Measurements from ENCODE around the gene NSG1. TPM values are rescaled to one million over a fixed set of nuclear protein-coding genes. Genes with fewer than 3 reads are reported as not detected.

Gene NSG1
- total RNA-seq, 1 donor from 2014 or later = 12.2 TPM

DNA sequence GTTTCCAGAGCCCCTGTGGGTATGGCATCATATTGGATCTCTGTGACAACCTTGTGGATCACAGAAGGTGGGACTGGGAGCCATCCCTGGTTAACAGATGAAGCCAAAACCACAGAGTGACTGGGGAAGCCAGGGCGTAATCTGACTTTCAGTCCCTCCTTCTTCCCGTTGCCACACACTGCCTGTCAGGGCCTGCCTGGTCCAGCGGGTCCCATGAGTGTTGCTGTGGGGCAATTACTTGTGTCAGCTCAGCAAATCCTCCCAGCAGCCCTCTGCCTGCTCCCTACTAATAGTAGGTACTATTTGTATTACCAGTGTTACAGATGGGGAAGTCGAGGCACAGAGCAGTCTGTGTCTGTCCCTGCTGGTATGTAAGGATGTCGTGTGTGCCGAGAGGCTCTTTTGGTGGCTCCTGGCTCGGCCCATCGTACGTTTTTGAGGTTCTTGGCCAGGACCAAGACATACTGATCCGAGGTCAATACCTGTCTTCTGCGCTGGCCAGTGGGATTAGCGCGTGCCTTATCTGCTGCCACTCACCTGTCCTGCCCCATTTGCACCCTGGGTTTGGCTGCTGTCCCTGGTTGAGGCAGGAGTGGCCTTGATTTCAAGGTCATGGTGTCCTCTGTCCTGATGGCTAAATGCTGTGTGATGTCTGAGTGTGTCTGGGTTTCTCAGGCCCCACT is 5.7 kb downstream of the NSG1 start:
- intact Hi-C loops (cut with micrococcal nuclease) = no loop called here
- ATAC-seq (no peak), DNase-seq (no peak)

DNA sequence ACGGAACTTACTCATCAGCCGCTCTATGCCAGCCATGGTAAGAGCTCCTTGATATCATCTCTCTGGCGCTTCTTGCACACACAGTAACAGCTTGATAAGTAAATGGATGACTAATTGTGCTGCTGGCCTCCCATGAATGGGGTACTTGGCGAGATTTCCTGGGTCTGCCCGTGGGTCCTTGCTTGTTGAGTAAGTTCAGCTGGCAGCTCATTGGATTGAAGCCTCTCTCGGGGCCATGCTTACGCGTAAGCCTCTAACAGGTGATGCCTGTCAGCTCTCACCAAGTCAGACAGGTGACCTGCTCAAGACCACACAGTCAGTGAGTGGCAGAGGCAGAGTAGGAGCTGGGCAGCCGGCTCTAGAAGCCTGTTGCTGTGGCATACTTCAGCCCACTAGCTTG is 7.7 kb downstream of the NSG1 start:
- intact Hi-C loops (cut with micrococcal nuclease) = no loop called here
- no peak for DNase-seq
- ATAC-seq = no peak

DNA sequence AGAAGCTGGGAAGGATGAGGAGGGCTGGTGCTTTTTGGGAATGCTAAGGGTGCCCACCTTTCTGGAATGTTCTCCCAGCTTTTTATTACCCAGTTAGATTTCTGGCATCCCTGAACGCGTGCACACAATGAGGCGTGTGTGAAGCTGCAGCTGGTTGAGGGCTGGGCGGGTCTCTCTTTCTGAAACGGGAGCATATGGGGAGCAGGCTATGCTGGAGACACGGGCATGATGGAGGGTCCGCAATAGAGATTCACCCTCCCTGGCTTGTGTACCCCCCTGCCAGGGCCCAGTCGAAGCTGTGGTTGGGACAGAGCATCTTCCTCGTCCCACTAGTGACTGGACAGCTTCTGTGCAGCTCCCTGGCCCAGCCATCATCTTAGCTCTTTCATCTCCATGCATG is 8.5 kb downstream of the NSG1 start:
- intact Hi-C loops (cut with micrococcal nuclease) = no loop called here
- no peak for DNase-seq
- ATAC-seq = no peak

DNA sequence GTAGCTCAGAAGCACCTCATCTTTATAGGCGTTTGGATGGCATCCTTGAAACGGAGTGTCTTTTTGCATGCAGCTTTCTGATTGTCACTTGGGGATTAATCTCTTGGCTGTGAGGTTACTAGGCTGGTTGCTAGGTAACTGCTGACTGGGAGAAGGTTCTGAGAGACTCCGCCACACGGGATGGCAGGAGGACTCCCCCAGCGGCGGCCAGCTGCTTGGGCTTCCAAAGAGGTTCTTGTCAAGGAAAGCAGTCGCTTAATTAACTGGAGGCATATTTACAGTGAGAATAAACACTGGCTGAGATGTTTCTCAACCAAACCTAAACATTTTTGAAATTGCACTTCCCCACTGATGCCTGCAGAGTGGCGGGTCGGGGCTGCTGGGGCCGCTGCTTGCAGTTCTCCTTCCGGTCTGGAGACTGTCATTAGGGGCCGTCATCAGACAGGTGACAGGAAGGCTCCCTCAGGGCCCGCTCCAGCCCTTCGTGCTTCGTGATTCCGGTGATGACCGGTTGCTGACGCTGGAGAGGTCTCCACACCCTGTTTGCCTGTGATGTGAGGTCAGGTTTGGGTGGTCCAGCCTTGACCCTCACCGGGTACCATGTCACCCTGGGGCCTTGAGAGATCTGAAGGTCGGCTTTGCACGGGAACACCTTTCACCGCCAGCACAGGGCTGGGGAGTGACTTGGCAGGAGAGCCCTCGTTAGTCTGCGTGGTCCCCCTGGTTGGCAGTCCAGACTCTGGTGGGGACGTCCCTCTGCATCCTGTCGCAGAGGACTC is 9.1 kb downstream of the NSG1 start:
- intact Hi-C loops (cut with micrococcal nuclease) = no loop called here
- no peak for DNase-seq
- peak; percentile 40 for ATAC-seq

DNA sequence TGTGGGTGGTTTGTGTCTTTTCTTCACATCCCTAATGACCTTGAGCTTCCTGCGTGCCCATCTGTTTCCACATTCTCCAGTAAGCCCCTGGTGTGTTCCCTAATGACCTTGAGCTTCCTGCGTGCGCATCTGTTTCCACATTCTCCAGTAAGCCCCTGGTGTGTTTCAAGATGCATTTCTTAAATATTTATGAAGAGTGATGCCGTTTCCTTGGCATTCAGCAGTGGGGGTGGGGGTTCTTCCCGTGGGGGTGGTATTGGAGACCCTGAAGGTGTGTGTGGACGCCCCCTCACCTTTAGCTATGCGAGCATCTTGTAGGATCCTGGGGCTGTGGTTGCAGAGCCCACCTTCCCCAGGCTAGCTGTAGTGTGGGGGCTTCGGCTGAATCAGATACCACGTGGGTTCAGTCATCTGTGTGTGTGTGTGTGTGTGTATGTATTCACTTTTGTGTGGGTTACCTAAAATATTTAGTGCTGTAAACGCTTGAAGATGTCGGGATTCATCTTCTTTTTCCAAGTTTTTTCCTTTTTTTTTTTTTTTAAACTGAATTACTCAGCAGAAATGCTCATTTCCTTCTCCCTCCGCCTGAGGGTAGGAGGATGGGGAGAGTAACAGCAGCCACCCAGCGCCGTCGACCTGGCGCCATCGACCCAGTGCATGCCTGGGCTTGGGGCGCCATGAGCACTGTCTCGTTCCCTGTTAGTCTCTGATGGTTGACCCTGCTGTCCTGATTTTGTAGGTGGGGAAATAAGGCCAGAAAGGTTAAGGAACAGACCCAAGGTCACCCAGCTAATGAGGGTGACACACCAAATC is 9.9 kb downstream of the NSG1 start:
- ATAC-seq = no peak
- no peak for DNase-seq
- intact Hi-C loops (cut with micrococcal nuclease) = no loop called here

DNA sequence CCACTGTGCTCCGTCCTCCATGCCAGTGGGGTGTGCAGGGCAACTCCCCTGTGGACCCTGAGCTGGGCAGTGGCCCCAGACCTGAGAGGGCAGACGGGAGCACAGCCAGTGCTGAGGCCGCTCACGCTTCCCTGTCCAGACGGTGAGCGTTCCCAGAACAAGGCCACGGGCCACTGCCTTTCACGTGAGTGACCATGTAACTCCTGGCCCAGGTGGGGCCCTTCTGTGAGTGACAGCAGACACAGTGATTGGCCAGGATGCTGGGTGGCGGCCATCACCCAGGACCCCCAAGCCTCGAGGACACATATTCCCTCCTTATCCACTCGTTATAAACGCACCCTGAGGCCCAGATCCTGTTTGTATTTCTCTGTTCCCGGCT is 10.5 kb downstream of the NSG1 start:
- no peak for ATAC-seq
- intact Hi-C loops (cut with micrococcal nuclease) = no loop called here
- DNase-seq = no peak

DNA sequence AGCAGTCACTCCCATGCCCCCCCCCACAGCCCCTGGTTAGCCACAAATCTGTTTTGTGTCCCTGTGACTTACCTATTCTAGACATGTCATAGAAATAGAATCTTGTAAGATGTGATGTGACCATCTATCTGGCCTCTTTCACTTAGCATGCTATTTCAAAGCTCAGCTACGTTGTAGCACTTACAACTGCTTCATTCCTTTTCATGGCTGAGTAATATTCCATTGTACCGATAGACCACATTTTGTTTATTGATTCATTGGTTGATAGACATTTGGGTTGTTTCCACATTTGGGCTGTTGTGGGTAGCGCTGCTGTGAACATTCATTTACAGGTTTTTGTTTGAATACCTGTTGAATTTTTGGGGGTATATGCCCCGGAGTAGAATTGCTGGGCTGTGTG is 11.5 kb downstream of the NSG1 start:
- DNase-seq (no peak), ATAC-seq (no peak)
- intact Hi-C loops (cut with micrococcal nuclease) = no loop called here

DNA sequence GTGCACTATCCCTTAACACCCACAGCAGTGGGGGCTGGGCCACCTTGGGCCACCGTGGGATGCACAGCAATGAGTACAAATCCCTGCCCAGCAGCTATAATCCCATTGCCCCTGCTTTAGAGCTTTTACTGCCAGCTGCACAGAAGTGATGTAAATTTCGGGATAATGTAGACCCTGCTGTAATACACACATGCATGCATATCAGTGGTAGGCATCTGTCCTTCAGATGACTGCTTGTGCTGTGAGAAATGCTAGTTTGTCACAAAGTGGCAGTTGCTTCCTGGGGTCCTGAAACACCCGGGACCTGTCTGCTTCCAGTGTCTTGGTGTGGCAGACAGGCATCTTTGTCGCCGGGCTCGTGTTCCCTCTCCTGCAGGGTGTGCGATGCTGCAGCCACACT is 14.1 kb downstream of the NSG1 start:
- intact Hi-C loops (cut with micrococcal nuclease) = no loop called here
- DNase-seq (no peak), ATAC-seq (no peak)

DNA sequence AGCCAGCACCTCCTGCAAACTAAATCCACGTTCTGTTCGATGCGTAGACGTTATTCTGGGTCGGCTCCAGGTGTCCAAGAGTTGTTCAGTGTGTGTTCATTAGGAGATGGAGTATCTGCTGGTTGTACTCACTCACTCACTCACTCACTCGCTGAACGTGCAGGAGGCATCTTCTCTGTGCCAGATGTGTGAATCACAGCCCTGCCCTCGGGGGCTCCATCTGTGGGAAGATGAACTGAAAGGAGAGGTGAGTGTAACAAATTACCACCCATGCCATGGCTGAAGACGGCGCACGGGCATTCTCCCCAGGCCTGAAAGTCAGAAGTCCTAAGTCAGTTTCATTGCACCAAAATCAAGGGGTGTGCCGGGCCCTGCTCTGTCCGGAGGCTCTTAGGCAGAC is 16.1 kb downstream of the NSG1 start:
- intact Hi-C loops (cut with micrococcal nuclease) = no loop called here
- ATAC-seq = no peak

DNA sequence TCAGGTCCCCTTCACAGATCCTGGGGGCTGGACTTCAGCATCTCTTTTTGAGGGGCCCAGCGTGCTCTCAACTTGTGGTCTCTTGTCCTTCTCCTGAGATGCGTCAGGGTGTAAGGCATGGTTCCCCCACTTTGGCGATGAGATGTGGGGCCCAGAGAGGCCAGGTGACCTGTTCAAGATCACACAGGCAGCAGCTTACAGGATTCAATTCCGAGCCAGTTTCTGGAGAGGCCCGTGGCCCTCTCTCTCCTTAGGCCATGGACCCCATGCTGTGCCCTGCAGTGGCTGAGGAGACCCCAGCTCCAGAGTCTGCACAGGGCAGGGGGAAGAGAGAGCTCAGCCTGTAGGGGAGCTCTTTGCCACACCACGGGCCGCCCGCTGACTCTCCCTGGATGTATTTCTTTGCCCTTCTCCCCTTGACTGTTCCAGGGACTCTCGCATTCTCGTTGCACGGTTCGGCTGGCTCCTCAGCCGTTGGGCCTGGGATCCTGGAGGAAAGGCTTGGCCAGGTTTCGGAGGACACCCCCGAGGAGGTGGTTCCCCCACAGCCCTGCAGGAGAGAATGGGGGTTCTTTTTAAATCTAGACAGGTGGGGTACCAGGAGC is 18.6 kb downstream of the NSG1 start:
- ATAC-seq = no peak
- intact Hi-C loops (cut with micrococcal nuclease) = no loop called here
- DNase-seq = no peak

More for the DNA sequence above, 16.1 kb downstream of the NSG1 start:
- DNase-seq = no peak

DNA sequence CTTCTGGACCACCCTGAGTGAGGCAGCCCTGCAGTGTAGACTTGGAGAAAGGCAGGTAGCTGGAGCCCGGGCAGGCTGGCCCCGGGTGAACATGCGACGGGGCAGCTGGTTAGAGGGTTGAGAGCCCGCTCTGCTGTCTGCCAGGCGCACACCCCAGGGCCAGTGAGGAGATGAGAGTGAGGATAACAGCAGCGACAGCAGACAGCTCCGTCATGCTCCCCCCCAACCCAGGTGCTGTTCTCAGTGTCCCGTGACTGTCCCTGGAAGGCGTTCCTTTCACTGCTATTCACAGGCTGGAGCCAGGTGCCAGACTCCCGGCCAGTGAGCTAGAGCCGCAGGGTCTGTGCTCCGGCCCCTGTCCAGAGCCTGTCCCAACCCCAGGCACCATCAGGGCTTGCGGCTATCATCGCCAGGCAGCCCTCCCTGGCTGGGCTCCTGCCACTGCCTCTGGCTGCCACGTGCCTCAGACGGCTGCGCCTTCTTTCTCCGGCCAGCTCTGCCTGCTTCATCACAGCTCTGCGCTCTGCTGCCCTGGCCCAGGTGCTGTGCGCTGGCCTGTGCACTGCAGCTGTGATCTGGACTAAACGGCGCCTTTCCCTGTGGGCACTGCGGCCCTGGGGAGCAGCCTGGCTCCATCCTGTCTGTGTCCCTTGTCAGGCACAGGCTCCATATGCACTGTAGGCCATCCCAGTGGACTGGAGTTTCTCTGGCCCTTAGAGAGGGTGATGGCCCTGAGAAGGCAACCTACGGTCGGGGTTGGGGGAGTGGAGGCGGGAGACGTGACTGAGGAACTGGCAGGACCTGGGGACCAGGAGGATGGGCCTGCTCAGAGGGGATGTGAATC is 19.8 kb downstream of the NSG1 start:
- no peak for ATAC-seq
- no peak for DNase-seq
- intact Hi-C loops (cut with micrococcal nuclease) = no loop called here

DNA sequence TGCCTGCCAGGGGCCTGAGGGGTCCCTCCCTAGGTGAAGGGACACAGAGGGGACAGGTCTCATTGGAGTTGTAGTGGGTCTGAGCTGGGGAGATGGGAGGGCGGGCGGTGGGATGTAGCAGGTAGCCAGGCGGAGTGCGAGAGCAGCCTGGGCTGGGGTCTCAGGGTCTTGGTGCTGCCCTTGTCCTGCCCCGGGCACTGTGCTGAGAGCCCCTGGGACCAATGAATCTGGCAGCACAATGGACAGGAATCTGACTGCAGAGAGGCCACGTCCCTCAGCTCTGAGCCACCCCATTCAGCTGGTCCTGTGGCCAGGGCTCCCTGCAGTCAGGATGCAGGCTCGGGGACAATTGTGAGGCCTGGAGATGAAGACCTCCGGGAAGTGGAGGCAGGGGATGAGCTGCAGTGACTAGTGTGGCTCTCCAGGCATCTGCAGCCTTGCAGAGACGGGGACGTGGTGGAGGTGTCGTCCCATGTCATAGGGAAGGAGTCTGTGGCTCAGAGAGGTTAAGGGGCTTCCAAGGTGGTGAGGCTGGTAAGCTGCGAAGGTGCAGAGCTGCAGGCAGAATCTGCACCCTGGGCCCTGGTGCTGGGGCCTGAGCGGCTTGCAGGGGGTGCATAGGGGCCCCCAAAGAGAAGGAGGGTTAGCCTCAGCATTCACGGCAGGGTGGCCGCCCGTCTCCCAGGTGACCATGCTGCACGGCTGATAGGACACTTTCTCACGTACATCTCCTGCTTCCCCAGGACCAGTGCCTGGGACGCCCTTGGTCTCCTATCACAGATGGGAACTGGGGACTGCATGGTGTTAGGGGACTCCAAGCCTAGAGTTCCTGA is 20.6 kb downstream of the NSG1 start:
- ATAC-seq = no peak
- intact Hi-C loops (cut with micrococcal nuclease) = no loop called here
- no peak for DNase-seq

DNA sequence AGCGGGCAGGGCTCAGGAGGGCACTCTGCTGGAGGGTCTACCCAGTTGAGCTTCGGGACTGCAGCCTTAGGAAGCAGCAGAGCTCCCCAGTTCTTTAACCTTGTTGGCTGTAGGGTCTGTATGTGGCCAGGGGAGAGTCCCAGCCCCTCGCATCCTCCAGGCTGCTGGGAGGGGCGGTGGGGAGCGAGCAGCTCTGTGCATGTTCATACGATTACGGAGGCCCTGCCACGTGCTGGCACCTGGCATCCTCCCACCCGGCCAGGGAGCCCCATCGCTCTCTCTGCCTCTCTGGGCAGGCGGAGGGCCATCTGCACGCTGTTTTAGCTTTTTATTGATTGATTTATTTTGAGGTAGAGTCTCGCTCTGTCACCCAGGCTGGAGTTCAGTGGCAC is 21.2 kb downstream of the NSG1 start:
- ATAC-seq (no peak), DNase-seq (no peak)
- intact Hi-C loops (cut with micrococcal nuclease) = no loop called here

DNA sequence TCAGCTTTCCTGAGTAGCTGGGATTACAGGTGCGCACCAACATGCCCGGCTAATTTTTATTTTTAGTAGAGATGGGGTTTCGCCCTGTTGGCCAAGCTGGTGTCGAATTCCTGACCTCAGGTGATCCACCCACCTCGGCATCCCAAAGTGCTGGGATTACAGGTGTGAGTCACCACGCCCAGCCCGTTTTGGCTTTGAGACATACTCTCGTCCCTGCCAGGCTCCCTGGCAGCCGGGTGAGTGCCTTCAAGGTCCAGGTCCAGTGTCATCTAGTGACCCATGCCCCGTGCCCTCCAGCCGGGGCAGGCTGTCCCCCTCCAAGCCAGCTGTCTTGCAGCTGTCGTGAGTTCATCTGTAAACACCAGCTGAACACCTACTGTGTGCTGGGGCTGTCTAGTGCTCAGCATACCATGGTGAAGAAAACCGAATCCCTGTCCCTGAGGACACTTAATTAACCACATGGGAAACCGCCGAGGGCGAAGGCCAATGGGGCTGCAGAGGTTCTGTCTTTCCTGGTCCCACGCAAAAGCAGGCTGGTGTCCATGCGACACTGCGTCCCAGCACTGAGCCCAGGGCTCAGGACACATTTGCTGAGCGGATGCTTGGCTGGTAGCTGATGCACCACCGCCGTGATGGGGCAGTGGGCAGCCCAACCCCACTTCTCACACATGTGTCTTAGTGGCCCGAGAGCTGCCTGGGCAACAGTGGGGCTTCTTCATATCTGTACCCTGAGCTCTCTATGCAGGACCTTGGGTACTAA is 21.9 kb downstream of the NSG1 start:
- ATAC-seq = no peak
- no peak for DNase-seq
- intact Hi-C loops (cut with micrococcal nuclease) = no loop called here

DNA sequence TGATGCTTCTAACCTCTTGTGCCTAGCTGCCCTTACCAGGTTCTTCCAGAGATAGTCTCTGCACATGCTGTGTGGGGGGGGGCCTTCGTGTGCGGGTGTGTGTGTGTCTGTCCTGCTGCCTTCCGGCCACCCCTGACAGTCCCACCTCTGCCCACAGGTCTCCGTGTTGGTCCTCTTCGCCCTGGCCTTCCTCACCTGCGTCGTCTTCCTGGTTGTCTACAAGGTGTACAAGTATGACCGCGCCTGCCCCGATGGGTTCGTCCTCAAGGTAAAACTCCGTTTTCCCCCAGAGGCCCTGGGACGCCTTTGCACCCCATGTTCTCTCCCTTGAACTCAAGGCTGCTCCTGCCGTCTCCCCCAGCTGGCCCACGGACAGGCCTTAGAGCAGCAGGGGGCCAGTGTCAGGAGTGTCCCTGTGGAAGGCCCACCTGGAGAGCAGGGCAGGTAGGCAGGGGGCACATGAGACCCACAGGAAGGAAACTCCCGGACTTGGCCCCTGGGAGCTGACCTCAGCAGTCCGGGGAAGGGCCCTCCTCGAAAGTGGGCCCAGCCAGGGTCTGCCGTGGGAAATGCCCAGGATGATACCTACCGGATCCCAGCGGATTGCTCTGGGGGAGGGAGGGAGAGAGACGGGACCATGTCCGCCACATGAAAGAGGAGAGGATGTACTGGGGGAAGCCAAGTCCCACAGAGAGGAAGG is 22.7 kb downstream of the NSG1 start:
- ATAC-seq = no peak
- intact Hi-C loops (cut with micrococcal nuclease) = no loop called here
- DNase-seq = no peak

DNA sequence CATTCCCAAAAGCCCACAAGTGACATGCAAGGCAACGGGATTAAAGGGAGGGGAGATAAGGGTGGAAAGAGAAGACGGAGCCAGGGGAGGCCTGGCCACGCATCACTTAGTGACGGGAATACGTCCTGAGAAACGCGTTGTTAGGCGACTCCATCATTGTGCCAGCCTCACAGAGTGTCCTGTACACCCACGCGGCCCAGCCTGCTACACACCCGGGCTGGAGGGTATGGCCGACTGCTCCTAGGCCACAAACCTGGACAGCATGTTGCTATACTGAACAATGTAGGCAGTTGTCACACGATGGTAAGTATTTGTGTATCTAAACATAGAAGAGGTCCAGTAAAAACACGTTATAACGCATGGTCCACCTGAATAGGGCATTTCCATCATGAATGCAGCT is 23.4 kb downstream of the NSG1 start:
- intact Hi-C loops (cut with micrococcal nuclease) = no loop called here
- no peak for DNase-seq
- no peak for ATAC-seq

DNA sequence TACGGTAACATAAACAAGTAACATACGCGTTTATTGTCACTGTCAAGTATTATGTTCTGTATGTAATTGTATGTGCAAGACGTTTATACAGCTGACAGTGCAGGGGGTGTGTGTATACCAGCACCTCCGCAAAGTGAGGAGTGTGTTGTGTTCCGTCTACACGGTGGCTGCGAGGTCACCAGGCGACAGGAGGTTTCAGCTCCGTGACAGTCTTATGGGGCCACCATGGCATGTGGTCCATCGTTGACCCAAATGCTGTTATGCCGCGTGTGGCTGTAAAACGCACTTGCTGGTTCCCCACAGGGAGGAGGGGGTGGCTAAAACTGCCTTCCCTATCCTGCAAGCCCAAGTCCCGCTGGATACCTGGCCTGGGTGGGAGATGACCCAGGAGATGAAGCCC is 25.0 kb downstream of the NSG1 start:
- intact Hi-C loops (cut with micrococcal nuclease) = no loop called here
- DNase-seq = no peak
- no peak for ATAC-seq
